ENCODE measurements around the gene TRAPPC2L.

GRCh38 chr16:88896238-88897070 is 39.5 kb downstream of the TRAPPC2L start:
- TF ChIP-seq, protein P1, sequence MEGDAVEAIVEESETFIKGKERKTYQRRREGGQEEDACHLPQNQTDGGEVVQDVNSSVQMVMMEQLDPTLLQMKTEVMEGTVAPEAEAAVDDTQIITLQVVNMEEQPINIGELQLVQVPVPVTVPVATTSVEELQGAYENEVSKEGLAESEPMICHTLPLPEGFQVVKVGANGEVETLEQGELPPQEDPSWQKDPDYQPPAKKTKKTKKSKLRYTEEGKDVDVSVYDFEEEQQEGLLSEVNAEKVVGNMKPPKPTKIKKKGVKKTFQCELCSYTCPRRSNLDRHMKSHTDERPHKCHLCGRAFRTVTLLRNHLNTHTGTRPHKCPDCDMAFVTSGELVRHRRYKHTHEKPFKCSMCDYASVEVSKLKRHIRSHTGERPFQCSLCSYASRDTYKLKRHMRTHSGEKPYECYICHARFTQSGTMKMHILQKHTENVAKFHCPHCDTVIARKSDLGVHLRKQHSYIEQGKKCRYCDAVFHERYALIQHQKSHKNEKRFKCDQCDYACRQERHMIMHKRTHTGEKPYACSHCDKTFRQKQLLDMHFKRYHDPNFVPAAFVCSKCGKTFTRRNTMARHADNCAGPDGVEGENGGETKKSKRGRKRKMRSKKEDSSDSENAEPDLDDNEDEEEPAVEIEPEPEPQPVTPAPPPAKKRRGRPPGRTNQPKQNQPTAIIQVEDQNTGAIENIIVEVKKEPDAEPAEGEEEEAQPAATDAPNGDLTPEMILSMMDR (conservative IDR thresholded peaks at IDR 0.05; ENCODE audit: low read length), result no peak
- no peak for TF ChIP-seq EZH2phosphoT487 (IDR thresholded peaks at IDR 0.05; ENCODE audit: borderline replicate concordance, low read depth, low read length)
